Lower leg skin (tissue), 3 donors: ENCODE measurements around the gene TMEM119.

ENCODE experiments used
- POLR2A ChIP-seq, 2 donors: fragments of 450-650 bp; IDR thresholded peaks; one replicate each; pipeline ENCODE4 v1.6.1; 2016 to 2017; ENCODE audit warnings: antibody characterized with exemption in 2 of 2, mild to moderate bottlenecking in 1 of 2, moderate library complexity in 1 of 2
- TF ChIP-seq, protein P1 (sequence below), 3 donors: fragments of 450-650 bp; IDR thresholded peaks; one replicate each; pipeline ENCODE4 v1.5.1; 2016; ENCODE audit warnings: antibody characterized with exemption in 3 of 3, mild to moderate bottlenecking in 3 of 3, moderate library complexity in 2 of 3

DNA sequence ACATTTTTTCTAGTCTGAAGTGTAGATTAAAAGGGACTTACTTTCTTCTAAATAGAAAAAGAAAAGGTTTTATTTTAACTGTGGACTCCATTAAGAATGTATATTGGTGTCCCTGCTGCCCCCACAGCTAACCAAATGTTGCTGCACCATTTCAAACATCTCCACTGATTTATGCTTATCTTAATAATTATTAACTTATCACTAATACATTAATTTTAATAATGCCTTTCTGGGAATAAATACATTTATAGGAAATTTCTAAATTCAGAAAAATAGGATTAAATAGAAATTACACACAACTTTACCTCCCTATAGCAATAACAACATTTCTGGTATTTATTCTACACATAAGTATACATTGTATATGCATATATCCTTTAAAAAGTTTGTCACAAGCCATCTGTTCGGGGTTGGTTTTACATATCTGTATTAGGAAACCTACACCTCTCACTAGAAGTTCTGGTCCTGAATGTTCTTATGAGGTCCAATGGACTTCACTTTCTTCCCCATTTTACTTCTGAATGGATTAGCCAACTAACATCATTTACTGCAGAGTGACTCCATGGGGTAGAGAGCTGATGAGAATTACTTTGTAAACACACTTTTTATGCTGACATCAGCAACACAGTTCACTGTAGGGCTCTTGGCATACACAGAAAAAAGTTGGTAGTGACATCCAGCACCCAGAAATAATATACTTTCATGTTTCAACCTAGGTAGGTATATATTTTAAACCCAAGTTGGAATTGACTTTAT is 45.2 kb upstream of the TMEM119 start:
- TF ChIP-seq, protein P1, sequence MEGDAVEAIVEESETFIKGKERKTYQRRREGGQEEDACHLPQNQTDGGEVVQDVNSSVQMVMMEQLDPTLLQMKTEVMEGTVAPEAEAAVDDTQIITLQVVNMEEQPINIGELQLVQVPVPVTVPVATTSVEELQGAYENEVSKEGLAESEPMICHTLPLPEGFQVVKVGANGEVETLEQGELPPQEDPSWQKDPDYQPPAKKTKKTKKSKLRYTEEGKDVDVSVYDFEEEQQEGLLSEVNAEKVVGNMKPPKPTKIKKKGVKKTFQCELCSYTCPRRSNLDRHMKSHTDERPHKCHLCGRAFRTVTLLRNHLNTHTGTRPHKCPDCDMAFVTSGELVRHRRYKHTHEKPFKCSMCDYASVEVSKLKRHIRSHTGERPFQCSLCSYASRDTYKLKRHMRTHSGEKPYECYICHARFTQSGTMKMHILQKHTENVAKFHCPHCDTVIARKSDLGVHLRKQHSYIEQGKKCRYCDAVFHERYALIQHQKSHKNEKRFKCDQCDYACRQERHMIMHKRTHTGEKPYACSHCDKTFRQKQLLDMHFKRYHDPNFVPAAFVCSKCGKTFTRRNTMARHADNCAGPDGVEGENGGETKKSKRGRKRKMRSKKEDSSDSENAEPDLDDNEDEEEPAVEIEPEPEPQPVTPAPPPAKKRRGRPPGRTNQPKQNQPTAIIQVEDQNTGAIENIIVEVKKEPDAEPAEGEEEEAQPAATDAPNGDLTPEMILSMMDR (IDR thresholded peaks at IDR 0.05): no peak
- TF ChIP-seq POLR2A (IDR thresholded peaks at IDR 0.05): no peak
